ENCODE results near the gene KCNE3. TPM values are rescaled to one million over a fixed set of nuclear protein-coding genes. Genes with fewer than 3 reads are reported as not detected.

KCNE3 gene
- total and polyA plus RNA-seq, 9 of the 15 experiments (the other 6 are each of a cell fraction or from before 2014, with no cell fraction given) = 1.6 to 8.7 (median 6.2) TPM

GRCh38 chr11:74492974-74493790, 25.8 kb upstream of the KCNE3 start, which contains the start of gene LIPT2 (continued):
- TF ChIP-seq FOXM1 (IDR thresholded peaks at IDR 0.05; ENCODE audit: low read depth) (peak; percentile 85), FOXM1 (CRISPR knock-in tag; IDR thresholded peaks at IDR 0.05; ENCODE audit: low read depth) (no peak; the same call in 1 of the 2 replicates), CREB3L1 (IDR thresholded peaks at IDR 0.05; ENCODE audit: borderline replicate concordance, low read depth) (peak; percentile 83), POU5F1 (IDR thresholded peaks at IDR 0.05; ENCODE audit: borderline replicate concordance, low read depth, low read length, partially characterized antibody) (peak; percentile 73), TCF7L2 (IDR thresholded peaks at IDR 0.05; ENCODE audit: low read depth, low read length) (no peak), ELF1 (tag; IDR thresholded peaks at IDR 0.05) (no peak), IRF9 (tag; IDR thresholded peaks at IDR 0.05) (no peak), ZSCAN32 (CRISPR knock-in tag; IDR thresholded peaks at IDR 0.05) (no peak), YBX1 (IDR thresholded peaks at IDR 0.05) (no peak), ZNF217 (CRISPR knock-in tag; IDR thresholded peaks at IDR 0.05) (no peak), STAT5A (IDR thresholded peaks at IDR 0.05; ENCODE audit: borderline replicate concordance, low read length) (no peak), SAP30 (IDR thresholded peaks at IDR 0.05; ENCODE audit: borderline replicate concordance, insufficient read depth, low read depth, low read length, poor library complexity, severe bottlenecking) (peak; percentile 86), SRSF7 (optimal IDR thresholded peaks at IDR 0.05; ENCODE audit: low read depth, low read length) (no peak), ESRRA (IDR thresholded peaks at IDR 0.05; ENCODE audit: borderline replicate concordance, low read depth) (peak; percentile 51; the same call in 1 of the 2 replicates), HSF4 (CRISPR knock-in tag; IDR thresholded peaks at IDR 0.05; ENCODE audit: borderline replicate concordance) (no peak), ZNF311 (CRISPR knock-in tag; IDR thresholded peaks at IDR 0.05) (no peak), PCBP1 (IDR thresholded peaks at IDR 0.05; ENCODE audit: low read depth, low read length, poor library complexity, severe bottlenecking) (no peak), XRCC3 (IDR thresholded peaks at IDR 0.05) (no peak), MEF2A (IDR thresholded peaks at IDR 0.05; ENCODE audit: control insufficient read depth, low read depth, low read length) (no peak), SMAD3 (CRISPR knock-in tag; conservative IDR thresholded peaks at IDR 0.05) (no peak), ZNF699 (CRISPR knock-in tag; IDR thresholded peaks at IDR 0.05; ENCODE audit: insufficient replicate concordance) (no peak), MYBL2 (IDR thresholded peaks at IDR 0.05; ENCODE audit: low read depth) (peak; percentile 64), MYBL2 (CRISPR knock-in tag; IDR thresholded peaks at IDR 0.05; ENCODE audit: borderline replicate concordance) (no peak), ATF2 (CRISPR knock-in tag; IDR thresholded peaks at IDR 0.05) (no peak), CREBBP (IDR thresholded peaks at IDR 0.05; ENCODE audit: low read depth, low read length) (no peak)
